HUES64 (cell line): Measurements from ENCODE around the gene NEK2.
"Not testable (repeated sequence)": the region's sequence is repeated elsewhere in the genome, so short reads cannot be mapped to it uniquely, and the experiment has no call there.

Source experiments
- H3K27ac ChIP-seq: 2 replicates; pipeline ENCODE4 v1.7.0; 2013; ENCODE audit warnings: low read depth, low read length, inconsistent platforms
- H3K27me3 ChIP-seq: 2 replicates; pipeline ENCODE4 v1.6.1; 2013; ENCODE audit warnings: mild to moderate bottlenecking, low read length; ENCODE audit not compliant: insufficient read depth
- H3K36me3 ChIP-seq: 2 replicates; pipeline ENCODE4 v1.6.1; 2013; ENCODE audit warnings: mild to moderate bottlenecking, low read length; ENCODE audit not compliant: insufficient read depth
- H3K4me1 ChIP-seq: 2 replicates; pipeline ENCODE4 v1.6.1; 2013; ENCODE audit warnings: mild to moderate bottlenecking, low read length, moderate library complexity; ENCODE audit not compliant: insufficient read depth
- H3K4me3 ChIP-seq: 2 replicates; pipeline ENCODE4 v1.5.1; 2013; ENCODE audit warnings: mild to moderate bottlenecking, low read length, moderate library complexity
- H3K9ac ChIP-seq: 2 replicates; pipeline ENCODE4 v1.6.1; 2013; ENCODE audit warnings: mild to moderate bottlenecking, low read depth, low read length
- H3K9me3 ChIP-seq: 2 replicates; pipeline ENCODE4 v1.6.1; 2013; ENCODE audit warnings: low read depth, low read length; ENCODE audit not compliant: insufficient read depth
- WGBS: fragments of 150-250, 120-280 bp; methylation state at CpG from one replicate; pipeline ENCODE4 v1.1.7; 2013; ENCODE audit warnings: missing lambda C conversion rate; 5-methylcytosine and 5-hydroxymethylcytosine counted together

Gene NEK2

DNA sequence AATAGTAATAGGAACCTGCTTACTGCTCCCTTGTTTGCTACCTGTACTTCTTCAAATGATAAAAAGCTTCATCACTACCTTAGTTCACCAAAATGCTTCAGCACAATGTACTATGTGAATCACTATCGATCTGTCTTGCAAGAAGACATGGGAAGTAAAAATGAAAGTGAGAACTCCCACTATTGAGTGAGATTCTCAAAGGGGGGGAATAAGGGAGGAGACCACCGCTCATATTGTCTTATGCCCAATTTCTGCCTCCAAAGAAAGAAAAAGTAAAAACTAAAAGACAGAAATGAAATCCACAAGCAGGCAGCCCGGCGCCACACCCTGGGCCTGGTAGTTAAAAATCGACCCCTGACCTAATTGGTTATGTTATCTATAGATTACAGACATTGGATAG, 18.5 kb upstream of the NEK2 start:
- WGBS = 97% methylated on average over 5 of the region's 5 CpGs
- not testable (repeated sequence) for H3K4me1 ChIP-seq, H3K9ac ChIP-seq, H3K9me3 ChIP-seq, H3K27me3 ChIP-seq, H3K4me3 ChIP-seq, H3K27ac ChIP-seq, H3K36me3 ChIP-seq

DNA sequence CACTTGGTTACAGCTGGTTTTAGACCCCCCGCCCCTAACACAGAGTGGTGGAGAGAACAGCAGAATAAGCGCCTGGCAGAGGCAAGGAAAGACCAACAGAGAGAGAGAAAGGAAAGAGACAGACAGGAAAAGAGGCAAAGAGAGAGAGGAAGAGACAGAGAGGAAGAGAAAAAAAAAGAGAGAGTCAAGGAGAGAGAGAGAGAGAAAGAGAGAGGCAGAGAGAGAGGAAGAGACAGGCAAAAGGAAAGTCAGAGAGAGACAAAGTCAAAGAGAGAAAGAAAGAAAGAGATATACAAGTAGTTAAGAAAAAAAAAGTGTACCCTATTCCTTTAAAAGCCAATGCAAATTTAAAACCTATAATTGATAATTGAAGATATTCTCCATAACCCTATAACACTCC, 13.0 kb upstream of the NEK2 start:
- Histone ChIP-seq H3K4me3 (no peak overlapping the region), H3K27me3 (no peaks in the 10 kb centered on the region), H3K36me3 (no peaks in the 10 kb centered on the region), H3K4me1 (no peaks in the 10 kb centered on the region), H3K27ac (no peak overlapping the region), H3K9ac (no peak overlapping the region), H3K9me3 (no peaks in the 10 kb centered on the region)
- 96% methylated on average over 2 of the region's 2 CpGs for WGBS

DNA sequence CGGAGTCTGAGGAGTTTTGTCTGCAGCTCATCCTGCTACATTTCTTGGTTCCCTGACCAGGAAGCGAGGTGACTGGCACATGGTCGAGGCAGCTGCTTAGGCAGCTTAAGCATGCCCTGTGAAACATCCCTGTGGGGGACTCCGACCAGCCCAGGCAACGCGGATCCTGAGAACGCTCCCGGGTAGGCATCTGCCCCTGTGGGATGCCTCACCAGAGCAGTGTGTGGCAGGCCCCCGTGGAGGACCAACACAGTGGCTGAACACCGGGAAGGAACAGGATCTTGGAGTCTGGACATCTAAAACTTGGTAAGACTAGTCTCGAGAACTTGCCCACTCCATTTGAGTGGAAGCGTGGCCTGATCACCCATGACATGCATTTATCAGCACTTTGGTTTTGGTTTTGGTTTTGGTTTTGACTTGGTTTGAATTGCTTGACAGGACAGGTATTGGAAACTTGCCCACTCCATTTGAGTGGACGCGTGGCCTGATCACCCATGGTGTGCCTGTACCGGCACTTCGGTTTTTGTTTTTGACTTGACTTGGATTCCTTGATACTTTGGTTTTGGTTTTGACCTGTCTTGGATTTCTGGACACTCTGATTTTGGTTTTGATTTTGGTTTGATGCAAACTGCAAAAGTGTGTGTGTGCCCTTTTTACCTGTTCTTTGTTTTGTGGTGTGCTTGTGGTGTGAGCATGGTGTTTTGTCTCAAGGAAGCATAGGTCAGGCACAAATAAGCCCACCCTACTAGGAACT, 12.2 kb upstream of the NEK2 start:
- Histone ChIP-seq H3K9me3 (no peaks in the 10 kb centered on the region), H3K27me3 (no peaks in the 10 kb centered on the region), H3K27ac (no peak overlapping the region), H3K36me3 (no peaks in the 10 kb centered on the region), H3K9ac (no peak overlapping the region), H3K4me1 (no peaks in the 10 kb centered on the region), H3K4me3 (no peak overlapping the region)
- WGBS = 92% methylated on average over 16 of the region's 16 CpGs

DNA sequence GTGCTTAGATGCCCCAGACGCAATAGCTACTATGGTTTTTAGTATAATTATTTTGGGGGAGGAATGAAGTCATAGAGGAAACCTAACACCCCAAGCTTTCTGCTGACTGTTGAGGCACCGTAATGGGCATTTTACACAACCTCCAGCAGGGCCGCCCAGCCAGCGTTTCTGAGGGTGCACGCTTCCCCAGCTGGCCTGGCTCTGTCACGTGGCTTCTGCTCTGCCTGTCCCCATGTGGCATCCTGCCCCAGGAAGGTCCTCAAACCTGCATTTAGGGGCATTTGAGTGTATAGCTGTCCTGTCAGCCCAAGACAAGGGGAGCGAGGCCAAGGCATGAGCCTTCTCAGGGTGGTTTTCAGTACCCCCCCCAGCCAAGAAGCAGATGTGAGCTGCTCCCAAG, 10.4 kb upstream of the NEK2 start:
- Histone ChIP-seq H3K4me3 (no peak overlapping the region), H3K9ac (no peak overlapping the region), H3K36me3 (no peaks in the 10 kb centered on the region), H3K27me3 (no peaks in the 10 kb centered on the region), H3K9me3 (no peaks in the 10 kb centered on the region), H3K27ac (no peak overlapping the region), H3K4me1 (peaks cover 6% of the 10 kb centered on the region; the same call in 1 of the 2 replicates)
- WGBS = 87% methylated on average over 7 of the region's 7 CpGs

DNA sequence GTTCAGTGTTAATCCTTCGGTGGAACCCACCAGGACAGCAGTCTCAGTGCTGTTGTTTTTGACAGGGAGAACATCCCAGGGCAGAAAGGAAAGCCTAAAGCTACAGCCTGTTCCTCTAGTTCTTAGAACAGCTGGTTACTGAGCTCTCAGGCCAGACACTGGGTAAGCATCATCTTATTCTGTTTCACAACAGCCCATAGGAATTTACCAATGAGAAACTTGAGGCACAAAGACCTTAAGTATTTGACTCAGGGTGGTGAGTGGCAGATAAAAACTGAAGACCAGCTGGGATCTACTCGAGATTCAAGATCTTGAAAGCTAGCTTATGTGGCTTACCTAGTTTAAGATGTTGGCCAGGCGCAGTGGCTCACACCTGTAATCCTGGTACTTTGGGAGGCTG, 9.4 kb upstream of the NEK2 start:
- Histone ChIP-seq H3K27me3 (no peaks in the 10 kb centered on the region), H3K9ac (no peak overlapping the region), H3K27ac (no peak overlapping the region), H3K4me3 (no peak overlapping the region), H3K4me1 (peaks cover 6% of the 10 kb centered on the region; the same call in 1 of the 2 replicates), H3K36me3 (no peaks in the 10 kb centered on the region), H3K9me3 (no peaks in the 10 kb centered on the region)
- 92% methylated on average over 3 of the region's 3 CpGs for WGBS

DNA sequence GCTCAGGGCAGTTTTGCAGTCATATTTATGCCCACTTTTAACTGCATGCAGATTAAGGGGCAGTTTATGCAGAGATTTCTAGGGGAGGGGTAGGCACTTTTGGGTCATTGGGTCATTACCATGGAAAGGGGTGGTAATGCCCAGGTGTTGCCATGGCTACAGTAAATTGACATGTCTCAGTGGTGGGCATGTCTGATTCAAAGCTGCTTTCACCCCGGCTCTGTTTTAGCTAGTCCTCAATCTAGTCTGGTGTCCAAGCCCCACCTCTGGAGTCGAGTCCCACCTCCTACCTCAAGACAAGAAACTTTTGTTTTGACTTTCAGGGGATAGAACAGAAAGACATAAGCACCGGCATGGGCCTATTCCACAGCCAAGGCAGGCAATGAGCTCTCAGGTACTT, 8.9 kb upstream of the NEK2 start:
- H3K36me3 ChIP-seq = no peaks in the 10 kb centered on the region

DNA sequence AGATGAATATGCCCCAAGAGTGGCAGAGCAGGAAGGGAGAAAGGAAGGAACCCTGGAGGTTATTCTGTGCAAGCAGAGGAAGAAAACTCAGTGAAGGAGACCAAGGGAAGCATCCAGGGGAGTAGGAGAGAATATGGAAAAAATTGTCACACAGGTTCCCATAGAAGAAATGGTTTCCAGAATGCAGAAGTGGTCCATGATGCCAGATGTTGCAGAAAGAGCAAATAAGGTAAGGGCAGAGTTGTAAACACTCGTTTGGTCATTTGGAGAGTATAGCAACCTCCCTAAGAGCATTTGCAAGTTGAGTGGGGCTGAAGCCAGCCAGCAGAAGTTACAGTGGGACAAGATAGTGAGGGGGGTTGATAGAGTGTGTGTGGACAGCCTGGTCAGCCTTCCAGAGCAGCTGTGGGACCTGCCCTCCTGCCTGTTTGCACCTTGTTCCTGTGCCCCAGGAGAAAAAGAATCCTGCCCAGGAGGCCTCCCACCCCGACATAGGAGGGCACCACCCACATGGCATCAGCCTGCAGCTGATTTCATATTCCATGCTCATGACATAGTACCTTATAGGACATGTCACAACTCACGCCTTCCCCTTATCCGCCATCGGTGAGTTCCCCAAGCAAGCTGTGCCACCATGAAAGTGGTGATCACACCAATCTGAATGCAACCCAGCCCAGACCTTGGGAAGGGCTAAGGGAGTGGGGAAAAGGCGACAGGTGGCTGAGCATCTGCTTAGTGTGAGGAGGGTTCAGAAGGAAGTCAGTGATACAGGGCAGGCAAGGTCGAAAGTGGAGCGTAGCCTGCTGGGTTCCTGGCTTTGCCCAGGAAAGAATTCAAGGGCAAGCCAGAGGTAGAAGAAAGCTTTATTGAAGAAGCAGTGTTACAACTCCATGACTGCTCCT, 8.2 kb upstream of the NEK2 start:
- H3K27me3 ChIP-seq = no peaks in the 10 kb centered on the region
- 89% methylated on average over 8 of the region's 8 CpGs for WGBS
- H3K36me3 ChIP-seq = no peaks in the 10 kb centered on the region
- no peaks in the 10 kb centered on the region for H3K9me3 ChIP-seq
- H3K4me1 ChIP-seq = peaks cover 6% of the 10 kb centered on the region; the same call in 1 of the 2 replicates
- H3K9ac ChIP-seq = no peak overlapping the region
- H3K27ac ChIP-seq = no peak overlapping the region
- H3K4me3 ChIP-seq = no peak overlapping the region

More for the DNA sequence above, 8.9 kb upstream of the NEK2 start:
- peaks cover 6% of the 10 kb centered on the region; the same call in 1 of the 2 replicates for H3K4me1 ChIP-seq
- no peak overlapping the region for H3K9ac ChIP-seq
- no peak overlapping the region for H3K27ac ChIP-seq
- WGBS = 87% methylated on average over 3 of the region's 3 CpGs
- H3K9me3 ChIP-seq = no peaks in the 10 kb centered on the region
- no peak overlapping the region for H3K4me3 ChIP-seq
- no peaks in the 10 kb centered on the region for H3K27me3 ChIP-seq

DNA sequence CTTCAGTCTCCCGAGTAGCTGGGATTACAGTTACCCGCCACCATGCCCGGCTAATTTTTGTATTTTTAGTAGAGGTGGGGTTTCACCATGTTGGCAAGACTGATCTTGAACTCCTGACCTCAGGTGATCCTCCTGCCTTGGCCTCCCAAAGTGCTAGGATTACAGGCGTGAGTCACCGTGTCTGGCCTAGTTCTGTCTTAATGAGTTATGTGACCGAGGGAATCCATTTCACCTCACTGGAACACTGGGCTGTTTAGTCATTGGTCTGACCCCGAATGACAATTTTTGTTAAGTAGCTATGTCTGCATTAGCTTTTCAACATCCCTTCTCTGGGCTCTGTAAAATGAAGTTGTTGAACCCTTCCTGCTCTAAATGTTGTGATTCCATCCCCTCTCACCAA, 6.8 kb upstream of the NEK2 start:
- H3K36me3 ChIP-seq, H3K27me3 ChIP-seq, H3K9ac ChIP-seq, H3K4me3 ChIP-seq, H3K27ac ChIP-seq, H3K9me3 ChIP-seq, H3K4me1 ChIP-seq: not testable (repeated sequence)
- 95% methylated on average over 7 of the region's 7 CpGs for WGBS

DNA sequence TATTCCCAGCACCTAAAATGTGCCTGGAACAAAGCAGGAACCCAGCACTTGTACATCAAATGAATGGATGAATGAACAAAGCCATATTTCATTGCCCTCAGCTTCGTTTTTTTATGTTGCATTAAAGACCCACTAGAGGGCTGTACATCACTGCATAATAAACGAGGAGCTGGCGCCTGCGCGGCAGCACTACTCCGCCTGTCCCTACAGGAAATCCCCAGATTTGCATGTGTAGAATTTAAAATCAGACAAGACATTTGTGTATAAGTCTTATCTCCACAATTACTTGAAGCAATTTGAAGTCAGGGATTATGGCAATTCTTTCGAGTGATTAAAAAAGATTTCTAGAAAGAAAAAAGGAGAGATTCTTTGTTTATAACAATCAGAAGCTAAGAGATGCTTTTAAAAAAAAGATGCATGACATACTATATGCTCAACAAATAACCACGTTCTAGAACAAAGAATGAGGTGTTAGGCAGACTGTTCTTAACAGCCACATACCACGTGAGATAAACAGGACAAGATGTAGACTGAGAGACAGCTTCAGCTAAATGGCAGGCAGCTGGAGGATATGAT, 5.4 kb upstream of the NEK2 start:
- Histone ChIP-seq H3K4me1 (peaks cover 6% of the 10 kb centered on the region; the same call in 1 of the 2 replicates), H3K27ac (no peak overlapping the region), H3K36me3 (no peaks in the 10 kb centered on the region), H3K9me3 (no peaks in the 10 kb centered on the region), H3K9ac (no peak overlapping the region), H3K4me3 (no peak overlapping the region), H3K27me3 (no peaks in the 10 kb centered on the region)
- 20% methylated on average over 8 of the region's 9 CpGs for WGBS

DNA sequence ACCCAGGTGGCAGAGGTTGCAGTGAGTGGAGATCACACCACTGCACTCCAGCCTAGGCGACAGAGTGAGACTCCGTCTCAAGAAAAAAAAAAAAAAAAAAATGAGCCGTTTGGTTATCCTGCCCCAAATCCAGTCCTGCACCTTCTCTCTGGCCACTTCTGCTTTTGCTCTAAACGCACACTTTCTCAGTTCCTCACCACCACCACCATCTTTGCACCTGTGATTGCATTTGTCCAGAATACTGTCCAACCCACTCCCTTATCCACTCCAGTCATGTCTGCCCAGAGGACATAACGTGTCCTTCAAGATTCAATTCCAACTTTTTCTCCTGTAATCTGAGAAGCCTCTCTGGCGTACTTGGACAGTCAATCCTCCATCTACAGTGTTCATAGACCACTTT, 2.2 kb upstream of the NEK2 start:
- no peak overlapping the region for H3K27ac ChIP-seq
- no peaks in the 10 kb centered on the region for H3K27me3 ChIP-seq
- H3K4me3 ChIP-seq = no peak overlapping the region
- peaks cover 9% of the 10 kb centered on the region for H3K36me3 ChIP-seq
- H3K4me1 ChIP-seq = peaks cover 10% of the 10 kb centered on the region; the same call in 1 of the 2 replicates
- H3K9ac ChIP-seq = no peak overlapping the region
- no peaks in the 10 kb centered on the region for H3K9me3 ChIP-seq
- 86% methylated on average over 6 of the region's 6 CpGs for WGBS

DNA sequence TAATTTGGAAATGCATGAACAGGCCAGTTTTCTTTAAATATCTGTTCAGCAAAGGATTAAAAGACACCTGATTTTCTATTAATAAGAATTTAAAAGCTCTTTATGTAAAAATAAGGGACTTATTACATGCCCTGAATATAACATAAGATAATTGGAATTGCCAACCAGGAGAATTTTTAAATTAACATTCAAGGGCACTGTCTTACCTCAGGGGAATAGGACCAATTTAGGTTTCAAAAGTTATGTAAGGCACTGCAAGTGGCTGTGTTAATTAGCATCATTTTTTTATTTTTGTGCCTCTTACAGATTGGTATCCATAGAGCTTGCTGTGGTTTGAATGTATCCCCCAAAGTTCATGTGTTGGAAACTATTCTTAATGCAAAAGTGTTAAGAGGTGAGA, 1.3 kb upstream of the NEK2 start:
- no peak overlapping the region for H3K27ac ChIP-seq
- H3K36me3 ChIP-seq = peaks cover 10% of the 10 kb centered on the region
- no peak overlapping the region for H3K9ac ChIP-seq
- H3K4me1 ChIP-seq = peaks cover 10% of the 10 kb centered on the region; the same call in 1 of the 2 replicates
- peak overlapping the region; percentile 83; the same call in 1 of the 2 replicates for H3K4me3 ChIP-seq
- H3K9me3 ChIP-seq = no peaks in the 10 kb centered on the region
- H3K27me3 ChIP-seq = no peaks in the 10 kb centered on the region
